ENCODE results near the gene CASZ1. TPM values are rescaled to one million over a fixed set of nuclear protein-coding genes. Genes with fewer than 3 reads are reported as not detected.

CASZ1 gene
- polyA plus RNA-seq, 2 of the 4 experiments (the other 2 are of a cell fraction), result 0.52 to 1.2 TPM

DNA sequence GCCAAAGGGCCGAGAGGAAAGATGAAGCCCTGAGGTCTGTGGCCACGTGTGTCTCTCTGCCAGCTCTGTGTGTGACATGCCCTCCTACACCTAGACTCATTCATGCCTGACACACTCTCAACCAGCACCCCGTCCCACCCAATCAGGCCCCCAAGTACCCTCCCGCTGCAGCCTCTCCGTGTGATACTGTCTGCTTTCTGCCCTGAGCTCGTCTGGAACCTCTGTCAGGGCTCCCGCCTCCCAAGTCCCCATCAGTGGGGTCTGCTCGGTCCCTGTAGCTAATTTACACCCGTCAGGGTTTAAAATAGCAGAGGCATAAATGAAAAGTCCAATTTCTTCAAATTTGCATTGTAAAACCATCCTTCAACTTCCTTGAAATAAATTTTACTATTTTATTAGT, 20.7 kb downstream of the CASZ1 start:
- FAIRE-seq (no peak), ATAC-seq (no peak), DNase-seq (ENCODE audit: low read depth in 1 of 2, low spot score in 1 of 2) (no peak)
- TF ChIP-seq NFE2L2 (conservative IDR thresholded peaks at IDR 0.05; ENCODE audit: low read length) (no peak), EHF (CRISPR knock-in tag; IDR thresholded peaks at IDR 0.05) (no peak), SREBF2 (IDR thresholded peaks at IDR 0.05) (no peak), POLR2A (IDR thresholded peaks at IDR 0.05; ENCODE audit: low read length) (no peak), RAD21 (conservative IDR thresholded peaks at IDR 0.05 in 1 of 2, IDR thresholded peaks at IDR 0.05 in 1 of 2) (no peak), SMC3 (IDR thresholded peaks at IDR 0.05) (no peak), BHLHE40 (IDR thresholded peaks at IDR 0.05; ENCODE audit: low read depth, low read length) (no peak), FOSB (CRISPR knock-in tag; IDR thresholded peaks at IDR 0.05) (no peak)
- TF ChIP-seq, protein P1, sequence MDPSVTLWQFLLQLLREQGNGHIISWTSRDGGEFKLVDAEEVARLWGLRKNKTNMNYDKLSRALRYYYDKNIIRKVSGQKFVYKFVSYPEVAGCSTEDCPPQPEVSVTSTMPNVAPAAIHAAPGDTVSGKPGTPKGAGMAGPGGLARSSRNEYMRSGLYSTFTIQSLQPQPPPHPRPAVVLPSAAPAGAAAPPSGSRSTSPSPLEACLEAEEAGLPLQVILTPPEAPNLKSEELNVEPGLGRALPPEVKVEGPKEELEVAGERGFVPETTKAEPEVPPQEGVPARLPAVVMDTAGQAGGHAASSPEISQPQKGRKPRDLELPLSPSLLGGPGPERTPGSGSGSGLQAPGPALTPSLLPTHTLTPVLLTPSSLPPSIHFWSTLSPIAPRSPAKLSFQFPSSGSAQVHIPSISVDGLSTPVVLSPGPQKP (IDR thresholded peaks at IDR 0.05; ENCODE audit: low read depth, low read length), result no peak
- Histone ChIP-seq H3K27ac (no peak overlapping the region), H3K9me3 (no peaks in the 10 kb centered on the region), H3K4me3 (no peak overlapping the region), H3K4me2 (no peak overlapping the region), H3K4me1 (peaks cover 16% of the 10 kb centered on the region)
- POLR2A ChIA-PET, result no interaction called here
- 71% methylated on average over 8 of the region's 9 CpGs for WGBS (ENCODE audit: missing lambda C conversion rate)
- CTCF ChIA-PET, result no interaction called here

DNA sequence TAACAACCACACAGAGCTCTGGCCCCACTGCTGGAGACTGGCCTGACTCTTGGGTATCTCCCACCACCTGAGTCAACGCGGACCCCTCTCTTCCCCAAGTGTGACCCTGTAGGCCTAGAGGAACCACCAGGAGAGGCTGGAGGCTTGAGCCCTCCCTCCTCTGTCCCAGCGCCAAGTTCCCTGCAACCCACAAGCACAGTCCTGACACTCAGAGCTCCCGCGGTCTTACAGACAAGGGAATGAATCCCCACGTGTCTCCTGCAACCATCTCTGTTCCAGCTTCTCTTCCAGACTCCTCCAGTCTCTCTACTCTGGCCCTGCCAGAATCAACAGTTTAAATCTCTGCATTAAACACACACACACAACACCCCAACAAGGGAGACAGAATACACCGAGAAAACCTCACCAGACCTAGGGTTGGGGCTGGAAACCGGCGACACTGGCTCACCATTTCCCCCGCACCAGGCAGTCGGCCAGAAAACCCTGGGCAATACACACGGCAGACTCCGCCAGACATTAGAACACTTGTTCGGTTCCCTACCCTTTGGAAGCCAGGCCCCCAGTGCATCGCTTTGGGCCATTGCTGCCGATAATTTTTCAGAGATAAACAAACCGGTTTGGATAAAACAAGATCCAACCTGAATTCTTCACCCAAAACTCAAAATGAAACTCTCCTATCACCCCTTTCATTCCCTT, 21.7 kb downstream of the CASZ1 start:
- no peak for DNase-seq (ENCODE audit: low read depth in 1 of 2, low spot score in 1 of 2)
- POLR2A ChIA-PET, result no interaction called here
- H3K4me3 ChIP-seq, result no peak overlapping the region
- H3K27ac ChIP-seq, result no peak overlapping the region
- FAIRE-seq, result no peak
- CTCF ChIA-PET, result interaction anchor here (0.6 kb wide), 1 partner anchor 1491 kb away, joined by 3 read pairs; no protein-coding TSS in a partner anchor
- no peaks in the 10 kb centered on the region for H3K9me3 ChIP-seq
- no peak overlapping the region for H3K4me2 ChIP-seq
- H3K4me1 ChIP-seq, result peaks cover 13% of the 10 kb centered on the region
- ATAC-seq, result no peak
- WGBS (ENCODE audit: missing lambda C conversion rate), result 93% methylated on average over 16 of the region's 17 CpGs
- TF ChIP-seq MAZ (IDR thresholded peaks at IDR 0.05; ENCODE audit: borderline replicate concordance, low read depth, low read length), result no peak
- no peak for TF ChIP-seq EHMT2 (IDR thresholded peaks at IDR 0.05; ENCODE audit: low read depth)
- TF ChIP-seq RCOR1 (IDR thresholded peaks at IDR 0.05; ENCODE audit: low read depth, low read length), result no peak
- no peak for TF ChIP-seq TP53 (CRISPR knock-in tag; IDR thresholded peaks at IDR 0.05)
- TF ChIP-seq POLR2AphosphoS2 (conservative IDR thresholded peaks at IDR 0.05; ENCODE audit: low read length), result no peak
- no peak for TF ChIP-seq CHD4 (IDR thresholded peaks at IDR 0.05; ENCODE audit: borderline replicate concordance)

DNA sequence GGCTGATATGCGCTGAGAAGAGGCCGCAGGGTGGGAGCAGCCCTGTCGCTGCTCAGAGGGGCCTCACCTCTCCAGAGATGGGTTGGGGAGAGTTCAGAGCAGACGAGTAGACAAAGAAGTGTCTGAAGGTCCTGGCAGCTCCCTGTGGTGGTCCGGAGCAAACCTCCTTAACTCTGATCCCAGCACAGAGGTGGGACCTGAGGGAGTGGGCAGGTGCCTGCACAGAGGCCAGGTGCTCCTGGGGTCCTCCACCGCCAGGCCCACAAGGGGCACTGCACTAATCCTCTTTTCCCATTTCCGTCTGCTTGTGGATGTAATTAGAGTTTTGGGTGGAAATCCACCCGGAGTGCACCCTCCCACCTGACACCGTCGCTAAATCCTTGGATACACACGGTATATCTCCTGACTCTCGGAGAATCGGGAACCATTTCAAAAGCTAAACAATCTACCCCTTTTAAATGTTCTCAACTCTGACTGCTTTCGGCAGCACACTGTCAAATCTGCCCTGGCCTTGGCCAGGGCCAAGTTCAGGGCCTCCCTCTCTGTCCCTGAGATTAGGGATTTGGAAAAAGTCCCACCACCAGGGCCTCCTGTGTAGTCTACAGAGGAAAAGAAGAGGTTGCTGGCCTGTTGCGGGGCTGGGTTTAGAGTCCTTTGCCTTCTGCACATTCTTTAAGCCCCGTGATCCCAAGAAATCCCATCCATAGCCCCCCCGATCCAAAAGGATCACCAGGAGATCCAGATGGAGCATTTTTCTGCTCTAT, 22.4 kb downstream of the CASZ1 start:
- Histone ChIP-seq H3K4me1 (peaks cover 7% of the 10 kb centered on the region), H3K4me2 (no peak overlapping the region), H3K4me3 (no peak overlapping the region), H3K9me3 (no peaks in the 10 kb centered on the region), H3K27ac (no peak overlapping the region)
- 86% methylated on average over 17 of the region's 17 CpGs for WGBS (ENCODE audit: missing lambda C conversion rate)
- FAIRE-seq, result no peak
- ChIA-PET POLR2A (no interaction called here), CTCF (interaction anchor here (0.6 to 0.7 kb wide), 2 partner anchors 8 to 1491 kb away, joined by 3 read pairs; no protein-coding TSS in a partner anchor)
- no peak for TF ChIP-seq FOSL2 (IDR thresholded peaks at IDR 0.05)
- TF ChIP-seq FOSL2 (CRISPR knock-in tag; IDR thresholded peaks at IDR 0.05), result no peak
- no peak for ATAC-seq
- no peak for DNase-seq (ENCODE audit: low read depth in 1 of 2, low spot score in 1 of 2)

DNA sequence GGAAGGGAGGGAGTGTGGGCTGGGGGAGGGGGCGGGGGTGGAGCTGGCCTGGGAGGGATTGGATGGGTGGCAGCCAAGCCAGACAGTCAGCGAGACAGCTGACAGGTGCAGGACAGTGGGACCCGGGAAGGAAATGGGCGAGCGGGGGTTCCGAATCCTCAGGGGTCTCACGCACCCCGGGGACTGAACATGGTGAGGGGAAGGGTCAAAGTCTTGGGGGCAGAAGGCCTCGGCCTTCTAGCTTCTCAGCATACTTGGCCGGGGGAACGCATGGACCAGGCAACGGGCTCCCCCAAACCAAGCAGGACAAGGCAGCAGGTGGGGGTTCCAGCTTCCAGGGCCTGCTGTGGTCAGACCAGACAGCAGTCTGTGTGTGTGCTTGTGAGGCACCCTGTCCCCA, 23.1 kb downstream of the CASZ1 start:
- H3K4me1 ChIP-seq, result peaks cover under 1% of the 10 kb centered on the region; the same call in 2 of the 3 replicates
- no peak for FAIRE-seq
- H3K4me3 ChIP-seq, result no peak overlapping the region
- no peak for ATAC-seq
- no peak for TF ChIP-seq CBX8 (IDR thresholded peaks at IDR 0.05)
- TF ChIP-seq, protein P2, sequence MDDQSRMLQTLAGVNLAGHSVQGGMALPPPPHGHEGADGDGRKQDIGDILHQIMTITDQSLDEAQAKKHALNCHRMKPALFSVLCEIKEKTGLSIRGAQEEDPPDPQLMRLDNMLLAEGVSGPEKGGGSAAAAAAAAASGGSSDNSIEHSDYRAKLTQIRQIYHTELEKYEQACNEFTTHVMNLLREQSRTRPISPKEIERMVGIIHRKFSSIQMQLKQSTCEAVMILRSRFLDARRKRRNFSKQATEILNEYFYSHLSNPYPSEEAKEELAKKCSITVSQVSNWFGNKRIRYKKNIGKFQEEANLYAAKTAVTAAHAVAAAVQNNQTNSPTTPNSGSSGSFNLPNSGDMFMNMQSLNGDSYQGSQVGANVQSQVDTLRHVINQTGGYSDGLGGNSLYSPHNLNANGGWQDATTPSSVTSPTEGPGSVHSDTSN (IDR thresholded peaks at IDR 0.05), result no peak
- no peak overlapping the region for H3K4me2 ChIP-seq
- 84% methylated on average over 11 of the region's 12 CpGs for WGBS (ENCODE audit: missing lambda C conversion rate)
- POLR2A ChIA-PET, result no interaction called here
- H3K27ac ChIP-seq, result no peak overlapping the region
- CTCF ChIA-PET, result interaction anchor here (0.7 kb wide), 1 partner anchor 9 kb away, joined by 3 read pairs; no protein-coding TSS in a partner anchor
- no peaks in the 10 kb centered on the region for H3K9me3 ChIP-seq
- DNase-seq (ENCODE audit: low read depth in 1 of 2, low spot score in 1 of 2), result no peak
